ENCODE measurements around the gene GAL.

- TF ChIP-seq PAX5 (IDR thresholded peaks at IDR 0.05; ENCODE audit: insufficient read depth, low read length, severe bottlenecking) (no peak), POLR2AphosphoS5 (IDR thresholded peaks at IDR 0.05; ENCODE audit: low read depth, low read length) (no peak), POLR2A (IDR thresholded peaks at IDR 0.05; ENCODE audit: low read depth, low read length) (no peak), SPI1 (IDR thresholded peaks at IDR 0.05; ENCODE audit: low read depth, low read length) (no peak), TAF1 (IDR thresholded peaks at IDR 0.05; ENCODE audit: low read depth, low read length) (no peak), POU2F2 (IDR thresholded peaks at IDR 0.05; ENCODE audit: low read depth, low read length) (no peak)
Measured at GRCh38 chr11:68677432-68677831, 6.9 kb upstream of the GAL start.
